Stimulated activated CD4-positive, alpha-beta T cell treated with anti-CD3 and anti-CD28 coated beads, Interleukin-1b, Interleukin-23, amount 100 ng/mL, for 1 hour (primary cell): Measurements from ENCODE around the gene LUZP1.
"Not testable (repeated sequence)": the region's sequence is repeated elsewhere in the genome, so short reads cannot be mapped to it uniquely, and the experiment has no call there.

ENCODE experiments used
- DNase-seq, 2 donors: peaks; one replicate each; pipeline ENCODE4 v3.0.0-alpha.2; 2020; ENCODE audit warnings: low read depth in 2 of 2

LUZP1 gene

GRCh38 chr1:23168445-23169194, at the start of gene LUZP1:
LUZP1 (minus strand) TSS chr1:23168856.
- DNase-seq, result peak; percentile 80 to 81

- no peak for DNase-seq
Measured at GRCh38 chr1:23217421-23218115, 48.9 kb upstream of the LUZP1 start, which contains the start of gene HTR1D. HTR1D (minus strand) TSS chr1:23217502; CDS start chr1:23194219, 23,283 bp downstream.

- peak in 1 of 2 donors; percentile 21 for DNase-seq
Measured at GRCh38 chr1:23216771-23217420, 48.2 kb upstream of the LUZP1 start.

DNA sequence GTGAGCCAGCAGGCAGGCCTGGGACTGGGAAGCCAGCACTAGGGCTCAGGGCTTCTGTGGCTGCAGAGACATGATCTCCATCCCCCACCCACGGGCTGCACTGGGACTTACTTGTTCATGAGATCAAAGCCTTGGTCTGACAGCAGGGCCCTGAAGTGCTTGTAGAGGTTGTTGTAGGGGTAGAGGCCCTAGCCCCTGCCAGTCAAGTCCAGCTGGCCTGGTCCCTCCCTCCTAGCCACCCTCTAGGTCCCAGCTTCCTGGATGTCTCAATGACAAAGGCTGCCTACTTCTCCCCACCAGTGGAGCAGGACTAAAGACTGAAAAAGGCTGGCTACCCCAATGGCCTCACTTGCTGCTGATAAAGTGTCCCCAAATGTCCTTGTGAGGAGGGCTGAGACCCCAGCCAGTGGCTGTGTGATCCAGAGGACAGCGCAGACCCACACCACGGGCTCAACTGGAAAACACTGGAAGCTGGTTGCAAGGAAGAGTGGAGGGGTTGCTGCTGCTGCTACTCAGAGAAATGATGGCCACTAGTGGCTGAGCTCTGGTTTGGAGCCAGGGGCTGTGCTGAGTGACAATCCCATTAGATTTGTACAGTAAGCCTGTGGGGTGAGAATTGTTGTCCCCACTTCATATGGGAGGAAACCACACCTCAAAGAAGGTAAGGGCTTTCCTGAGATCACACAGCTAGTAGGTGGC, 47.2 kb upstream of the LUZP1 start:
- no peak for DNase-seq

GRCh38 chr1:23215291-23215690, 46.6 kb upstream of the LUZP1 start:
- no peak for DNase-seq

DNA sequence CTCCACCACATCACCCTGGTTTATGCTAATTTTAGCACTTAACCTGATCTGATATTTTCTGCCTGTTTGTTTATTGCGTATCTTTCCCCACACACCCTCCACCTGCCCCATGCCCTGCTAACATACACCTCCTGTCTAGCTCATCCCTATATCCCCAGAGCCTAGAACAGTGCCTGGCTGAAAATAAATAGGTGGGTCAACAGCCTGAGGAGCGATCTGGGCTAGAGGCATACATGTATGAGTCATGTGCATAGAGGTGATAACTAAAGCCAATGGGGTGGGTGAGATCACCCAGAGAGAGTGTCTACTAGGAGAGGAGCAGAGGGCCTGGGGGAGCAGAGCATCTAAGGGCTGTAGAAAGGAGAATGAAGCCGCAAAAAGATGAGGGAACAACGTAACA, 46.0 kb upstream of the LUZP1 start:
- no peak for DNase-seq

DNA sequence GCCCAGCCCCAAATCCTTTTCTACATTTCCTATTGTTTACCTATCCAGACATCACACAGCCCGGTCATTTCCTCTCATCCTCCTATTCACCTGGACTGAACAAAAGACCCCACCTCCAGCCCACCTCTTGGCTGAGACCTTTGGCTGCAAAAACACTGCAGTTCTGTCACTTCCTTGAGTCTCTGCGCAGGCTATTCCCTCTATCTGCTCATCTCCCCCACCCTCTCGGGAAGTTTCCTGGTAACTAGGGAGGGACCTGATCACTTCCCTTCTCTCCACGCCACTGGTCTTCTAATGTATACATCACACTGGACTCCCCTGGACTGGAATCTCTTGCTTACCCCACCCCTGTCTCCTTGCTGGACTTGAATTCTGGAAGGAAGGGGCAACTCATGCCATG, 43.3 kb upstream of the LUZP1 start:
- DNase-seq, result no peak

DNA sequence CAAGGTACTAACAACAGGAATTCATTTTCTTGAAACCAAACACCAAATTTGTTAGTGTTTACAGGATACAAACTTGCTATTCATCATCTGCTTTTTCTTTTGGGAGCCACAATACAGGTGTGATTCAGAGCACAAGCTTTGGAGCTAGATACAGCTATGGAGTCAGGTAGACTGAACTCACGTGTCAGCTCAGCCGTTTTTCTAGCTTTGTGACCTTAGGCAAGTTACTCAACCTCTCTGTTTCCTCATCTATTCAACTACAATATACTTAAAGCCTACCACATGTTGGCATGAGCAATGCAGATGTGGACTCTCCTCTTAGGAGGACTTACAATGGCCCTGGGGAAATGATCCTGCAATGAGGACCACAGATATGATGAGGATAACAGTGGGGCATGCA, 42.3 kb upstream of the LUZP1 start:
- DNase-seq, result no peak

- no peak for DNase-seq
Measured at GRCh38 chr1:23210351-23210785, 41.7 kb upstream of the LUZP1 start.

DNA sequence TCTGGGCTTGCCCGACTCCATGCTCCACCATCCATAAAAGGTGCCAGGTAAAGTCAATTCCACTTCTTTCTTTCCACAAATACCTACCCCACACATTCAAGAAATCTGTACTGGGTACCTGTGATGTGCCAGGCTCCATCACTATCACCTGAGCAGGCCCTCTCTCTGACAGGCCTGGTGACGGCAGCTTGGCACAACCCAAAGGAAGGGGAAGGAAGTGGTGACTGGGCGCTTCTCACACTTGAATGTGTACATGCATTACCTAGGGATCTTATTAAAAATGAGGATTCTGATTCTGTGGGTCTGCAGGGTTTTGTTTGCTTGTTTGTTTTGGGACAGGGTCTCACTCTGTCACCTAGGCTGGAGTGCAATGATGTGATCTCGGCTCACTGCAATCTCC, 41.1 kb upstream of the LUZP1 start:
- no peak for DNase-seq

- DNase-seq, result no peak
Measured at GRCh38 chr1:23208527-23208926, 39.9 kb upstream of the LUZP1 start.

- not testable (repeated sequence) for DNase-seq
Measured at GRCh38 chr1:23207733-23208132, 39.1 kb upstream of the LUZP1 start.

DNA sequence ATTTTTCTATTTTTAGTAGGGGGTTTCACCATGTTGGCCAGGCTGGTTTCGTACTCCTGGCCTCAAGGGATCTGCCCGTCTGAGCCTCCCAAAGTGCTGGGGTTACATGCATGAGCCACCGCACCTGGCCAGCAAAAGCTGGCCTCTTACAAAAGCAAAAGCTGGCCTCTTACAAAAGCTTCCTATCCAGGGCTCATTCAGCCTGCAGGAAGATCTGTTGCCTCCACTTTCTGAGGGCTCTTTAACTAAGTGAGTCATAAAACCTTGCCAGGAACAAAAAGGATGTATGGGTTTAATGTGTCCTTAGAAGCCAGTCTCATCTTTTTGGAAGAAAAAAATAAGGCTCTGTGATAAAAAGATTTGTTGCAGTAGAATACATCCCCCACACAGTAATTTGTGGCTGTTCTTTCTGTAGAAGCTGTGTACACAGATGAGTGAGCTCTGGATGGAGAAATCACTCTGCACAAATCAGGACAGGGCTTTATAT, 33.6 kb upstream of the LUZP1 start:
- DNase-seq, result no peak

DNA sequence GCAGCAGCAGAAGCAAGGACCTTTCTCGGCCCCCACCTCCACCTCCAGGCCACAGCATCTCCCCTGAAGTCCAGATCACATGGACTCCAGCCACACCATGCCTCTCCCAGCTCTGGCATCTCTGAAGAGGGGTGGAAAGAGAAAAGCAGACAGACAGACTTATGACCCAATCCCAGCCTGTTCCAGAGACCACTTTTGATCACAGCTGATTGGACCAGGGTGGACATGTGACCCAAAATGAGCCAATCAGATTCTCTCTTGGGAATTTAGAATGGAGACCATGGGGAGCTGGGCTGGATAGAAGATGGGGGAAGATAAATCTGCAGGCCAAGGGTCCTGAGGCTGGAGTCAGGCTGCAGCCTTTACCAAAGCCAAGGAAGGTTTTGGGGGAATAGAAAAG, 32.2 kb upstream of the LUZP1 start:
- DNase-seq, result no peak

- no peak for DNase-seq
Measured at GRCh38 chr1:23198373-23198772, 29.7 kb upstream of the LUZP1 start.

- no peak for DNase-seq
Measured at GRCh38 chr1:23196627-23197328, 28.1 kb upstream of the LUZP1 start.

GRCh38 chr1:23194119-23194984, 25.7 kb upstream of the LUZP1 start:
- DNase-seq, result no peak

DNA sequence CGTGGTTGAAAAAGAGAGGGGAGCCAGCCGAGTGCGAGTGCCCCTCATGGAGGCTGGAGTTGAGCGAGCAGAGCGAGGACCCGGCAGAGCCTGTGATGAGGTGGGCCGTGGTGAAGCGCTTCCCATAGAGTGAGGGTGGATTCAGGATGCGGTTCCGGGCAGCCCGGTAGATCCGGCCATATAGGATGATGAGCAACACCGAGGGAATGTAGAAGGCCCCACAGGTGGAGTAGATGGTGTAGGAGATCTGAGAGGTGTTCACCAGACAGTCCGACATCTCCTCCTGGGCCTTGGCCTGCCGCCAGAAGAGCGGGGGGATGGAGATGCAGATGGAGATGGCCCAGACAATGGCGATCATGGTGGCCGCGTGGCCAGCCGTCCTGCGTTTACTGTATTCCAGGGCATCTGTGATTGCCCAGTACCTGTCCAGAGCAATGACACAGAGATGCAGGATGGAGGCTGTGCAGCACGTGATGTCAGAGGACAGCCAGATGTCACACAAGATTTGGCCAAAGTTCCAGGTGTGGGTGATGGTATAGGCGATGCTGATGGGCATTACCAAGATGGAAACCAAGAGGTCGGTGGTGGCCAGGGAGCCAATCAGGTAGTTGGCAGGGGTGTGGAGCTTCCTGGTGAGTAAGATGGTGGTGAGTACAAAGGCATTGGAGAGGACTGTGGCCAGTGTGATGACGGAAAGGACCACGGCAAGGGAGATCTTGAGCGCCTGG, 24.9 kb upstream of the LUZP1 start:
- no peak for DNase-seq

GRCh38 chr1:23191199-23191598, 22.5 kb upstream of the LUZP1 start:
- no peak for DNase-seq
